SU-DHL-6 (cell line): ENCODE results near the gene TMEM176B.

Source experiments
- EZH2phosphoT487 ChIP-seq: fragments of 200-600 bp; sonication (generic), shearing (Covaris generic); conservative IDR thresholded peaks from 2 replicates; pipeline ENCODE4 v1.6.1; 2018; ENCODE audit warnings: mild to moderate bottlenecking, antibody characterized with exemption, low read length, moderate library complexity, mixed read lengths
- TF ChIP-seq, protein P1 (sequence below): fragments of 200-600 bp; sonication (generic); IDR thresholded peaks from one replicate; pipeline ENCODE4 v1.5.1; 2017; ENCODE audit warnings: antibody characterized with exemption, mild to moderate bottlenecking, low read length, moderate library complexity; ENCODE audit not compliant: insufficient read depth, poor library complexity, severe bottlenecking

DNA sequence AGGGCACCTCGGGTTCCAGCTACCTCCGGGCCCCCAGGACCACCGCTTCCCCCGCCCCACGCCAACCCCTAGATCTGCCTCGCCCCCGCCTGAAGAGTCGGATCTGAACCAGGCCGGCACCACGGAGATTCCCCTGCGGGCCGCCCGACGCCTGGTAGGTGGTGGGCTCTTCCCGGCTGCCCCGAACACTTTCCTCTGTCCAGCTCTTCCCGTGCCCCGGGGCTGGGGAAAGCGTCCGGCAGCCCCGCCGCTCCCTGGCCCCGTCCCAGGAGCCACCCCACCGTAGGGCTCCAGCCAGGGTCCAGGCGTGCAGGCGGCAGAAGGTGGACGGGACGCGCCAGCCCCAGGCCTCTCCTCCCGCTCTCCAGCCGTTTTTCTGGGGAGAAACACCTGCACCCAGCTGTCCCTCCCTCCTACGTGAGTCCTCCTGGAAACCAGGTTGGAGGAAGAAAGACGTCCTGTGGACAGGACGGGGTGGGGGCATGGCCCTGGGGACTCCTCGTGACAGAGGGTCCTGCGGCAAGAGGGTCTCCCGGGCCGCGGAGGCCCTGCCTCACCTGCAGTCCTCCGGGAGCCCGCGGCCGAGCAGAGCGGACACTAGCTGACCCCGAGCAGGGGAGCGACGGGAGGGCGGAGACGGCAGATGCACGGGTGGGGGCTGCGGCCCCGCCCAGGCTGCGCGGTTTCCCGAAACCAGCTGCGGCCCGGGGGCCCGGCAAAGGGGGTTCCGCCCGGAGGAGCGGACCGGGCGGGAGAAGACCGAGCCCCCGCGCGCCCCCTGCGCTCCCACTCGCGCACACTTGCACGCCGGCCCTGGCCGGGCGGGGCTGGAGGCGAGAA is at the start of gene TMEM176B:
- TF ChIP-seq, protein P1, sequence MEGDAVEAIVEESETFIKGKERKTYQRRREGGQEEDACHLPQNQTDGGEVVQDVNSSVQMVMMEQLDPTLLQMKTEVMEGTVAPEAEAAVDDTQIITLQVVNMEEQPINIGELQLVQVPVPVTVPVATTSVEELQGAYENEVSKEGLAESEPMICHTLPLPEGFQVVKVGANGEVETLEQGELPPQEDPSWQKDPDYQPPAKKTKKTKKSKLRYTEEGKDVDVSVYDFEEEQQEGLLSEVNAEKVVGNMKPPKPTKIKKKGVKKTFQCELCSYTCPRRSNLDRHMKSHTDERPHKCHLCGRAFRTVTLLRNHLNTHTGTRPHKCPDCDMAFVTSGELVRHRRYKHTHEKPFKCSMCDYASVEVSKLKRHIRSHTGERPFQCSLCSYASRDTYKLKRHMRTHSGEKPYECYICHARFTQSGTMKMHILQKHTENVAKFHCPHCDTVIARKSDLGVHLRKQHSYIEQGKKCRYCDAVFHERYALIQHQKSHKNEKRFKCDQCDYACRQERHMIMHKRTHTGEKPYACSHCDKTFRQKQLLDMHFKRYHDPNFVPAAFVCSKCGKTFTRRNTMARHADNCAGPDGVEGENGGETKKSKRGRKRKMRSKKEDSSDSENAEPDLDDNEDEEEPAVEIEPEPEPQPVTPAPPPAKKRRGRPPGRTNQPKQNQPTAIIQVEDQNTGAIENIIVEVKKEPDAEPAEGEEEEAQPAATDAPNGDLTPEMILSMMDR, result no peak
- no peak for TF ChIP-seq EZH2phosphoT487
